Thoracic aorta (tissue), 2 donors: ENCODE measurements around the gene THUMPD2. TPM values are rescaled to one million over a fixed set of nuclear protein-coding genes. Genes with fewer than 3 reads are reported as not detected.

Source experiments
- ATAC-seq: fragments of 150-250 bp; one replicate; pipeline ENCODE4 v1.8.0; 2017; ENCODE audit warnings: low read depth; ENCODE audit not compliant: insufficient number of reproducible peaks, low FRiP score
- DNase-seq: peaks from one replicate; pipeline ENCODE4 v3.0.0-alpha.2; 2020; ENCODE audit warnings: low spot score
- H3K27ac ChIP-seq, 2 donors: fragments of 200-600 bp; sonication (generic); 1 replicate in 1 of 2; 2 replicates in 1 of 2; pipeline ENCODE4 v1.5.1; 2016; ENCODE audit warnings: mild to moderate bottlenecking in 2 of 2, moderate library complexity in 2 of 2
- H3K27me3 ChIP-seq: fragments of 200-600 bp; sonication (generic); replicated peaks from 2 replicates; pipeline ENCODE4 v1.6.0; 2016; ENCODE audit warnings: mild to moderate bottlenecking; ENCODE audit not compliant: insufficient read depth
- H3K36me3 ChIP-seq: fragments of 200-600 bp; sonication (generic); one replicate; pipeline ENCODE4 v1.5.1; 2016
- H3K4me1 ChIP-seq, 2 donors: fragments of 200-600 bp; sonication (generic); 1 replicate in 1 of 2; 2 replicates in 1 of 2; pipeline versions ENCODE4 v1.5.1 to v1.6.0; 2016; ENCODE audit warnings: low read depth in 2 of 2, mild to moderate bottlenecking in 1 of 2; ENCODE audit not compliant: control insufficient read depth in 1 of 2
- H3K4me3 ChIP-seq: fragments of 200-600 bp; sonication (generic); 2 replicates; pipeline ENCODE4 v1.5.1; 2016; ENCODE audit warnings: mild to moderate bottlenecking
- H3K9me3 ChIP-seq: fragments of 200-600 bp; sonication (generic); 2 replicates; pipeline ENCODE4 v1.5.1; 2016
- total RNA-seq, 2 donors: library from RNA; depleted of rRNA; stranded (reverse); fragments of >200 nt; gene quantifications; one replicate each; pipeline versions ENCODE4 v1.1.0 to v1.2.3, GENCODE V29; 2016
- TF ChIP-seq, protein P1 (sequence below): fragments of 200-600 bp; sonication (generic); IDR thresholded peaks from one replicate; pipeline ENCODE4 v1.5.1; 2019; ENCODE audit warnings: antibody characterized with exemption

THUMPD2 gene
- total RNA-seq, 2 donors from 2014 or later: 29.1 to 32.0 TPM

DNA sequence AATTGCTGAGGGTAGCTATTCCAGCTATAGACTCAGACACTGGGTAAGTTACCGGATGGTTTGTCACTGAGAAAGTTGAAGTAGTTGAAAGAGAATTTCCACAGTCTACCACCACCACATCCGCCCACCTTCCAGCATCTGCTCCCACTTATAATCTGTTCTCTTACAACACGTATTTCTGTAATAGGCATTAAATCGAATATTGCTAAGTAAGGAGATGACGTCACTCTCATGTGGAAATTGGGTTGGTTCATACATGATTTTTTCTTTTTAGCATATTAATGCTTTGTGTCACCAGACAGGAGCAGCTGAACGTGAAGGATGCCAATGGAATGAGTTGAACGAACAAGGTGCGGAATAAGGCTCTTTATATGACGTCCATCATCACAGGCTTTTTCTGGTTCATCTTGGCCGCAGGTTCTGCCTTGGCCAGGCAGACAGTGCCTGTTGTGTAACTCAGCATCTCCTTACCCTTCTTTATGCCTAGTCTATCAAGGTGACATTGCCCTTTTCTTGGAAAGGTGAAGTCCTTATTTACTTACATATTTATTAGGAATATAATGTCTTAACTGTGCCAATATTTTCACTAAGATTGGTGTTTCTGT lies 45.9 kb downstream of the THUMPD2 start:
- TF ChIP-seq, protein P1, sequence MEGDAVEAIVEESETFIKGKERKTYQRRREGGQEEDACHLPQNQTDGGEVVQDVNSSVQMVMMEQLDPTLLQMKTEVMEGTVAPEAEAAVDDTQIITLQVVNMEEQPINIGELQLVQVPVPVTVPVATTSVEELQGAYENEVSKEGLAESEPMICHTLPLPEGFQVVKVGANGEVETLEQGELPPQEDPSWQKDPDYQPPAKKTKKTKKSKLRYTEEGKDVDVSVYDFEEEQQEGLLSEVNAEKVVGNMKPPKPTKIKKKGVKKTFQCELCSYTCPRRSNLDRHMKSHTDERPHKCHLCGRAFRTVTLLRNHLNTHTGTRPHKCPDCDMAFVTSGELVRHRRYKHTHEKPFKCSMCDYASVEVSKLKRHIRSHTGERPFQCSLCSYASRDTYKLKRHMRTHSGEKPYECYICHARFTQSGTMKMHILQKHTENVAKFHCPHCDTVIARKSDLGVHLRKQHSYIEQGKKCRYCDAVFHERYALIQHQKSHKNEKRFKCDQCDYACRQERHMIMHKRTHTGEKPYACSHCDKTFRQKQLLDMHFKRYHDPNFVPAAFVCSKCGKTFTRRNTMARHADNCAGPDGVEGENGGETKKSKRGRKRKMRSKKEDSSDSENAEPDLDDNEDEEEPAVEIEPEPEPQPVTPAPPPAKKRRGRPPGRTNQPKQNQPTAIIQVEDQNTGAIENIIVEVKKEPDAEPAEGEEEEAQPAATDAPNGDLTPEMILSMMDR: no peak
- ATAC-seq (no peak), DNase-seq (no peak)
- Histone ChIP-seq H3K36me3 (no peaks in the 10 kb centered on the region), H3K27ac (no peak overlapping the region), H3K9me3 (no peaks in the 10 kb centered on the region), H3K4me3 (no peak overlapping the region), H3K27me3 (no peaks in the 10 kb centered on the region), H3K4me1 (peaks cover 10 to 63% of the 10 kb centered on the region in 2 donors)

DNA sequence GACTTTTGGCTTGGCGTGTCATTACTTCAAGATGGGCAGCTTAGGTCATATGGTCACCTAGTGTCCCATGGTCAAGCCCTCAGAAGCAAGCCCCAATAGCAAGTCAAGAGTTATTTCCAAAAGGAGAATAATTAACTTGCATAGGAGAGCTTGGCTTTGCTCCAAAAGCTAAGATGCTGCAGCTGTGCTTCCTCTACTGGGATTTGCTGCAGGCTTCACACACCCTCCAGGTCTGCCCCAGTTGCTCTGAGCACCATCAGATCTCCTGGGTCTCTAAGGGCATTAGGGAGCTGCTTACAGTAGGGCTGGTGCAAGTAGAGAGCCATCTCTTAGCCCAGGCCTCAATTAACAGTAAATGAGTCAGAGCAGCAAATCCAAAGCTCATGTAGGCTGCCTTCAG lies 46.6 kb downstream of the THUMPD2 start:
- TF ChIP-seq, protein P1: no peak
- Histone ChIP-seq H3K27ac (no peak overlapping the region), H3K9me3 (no peaks in the 10 kb centered on the region), H3K4me3 (no peak overlapping the region), H3K4me1 (peaks cover 10 to 56% of the 10 kb centered on the region in 2 donors), H3K36me3 (no peaks in the 10 kb centered on the region), H3K27me3 (no peaks in the 10 kb centered on the region)
- ATAC-seq (no peak), DNase-seq (no peak)

DNA sequence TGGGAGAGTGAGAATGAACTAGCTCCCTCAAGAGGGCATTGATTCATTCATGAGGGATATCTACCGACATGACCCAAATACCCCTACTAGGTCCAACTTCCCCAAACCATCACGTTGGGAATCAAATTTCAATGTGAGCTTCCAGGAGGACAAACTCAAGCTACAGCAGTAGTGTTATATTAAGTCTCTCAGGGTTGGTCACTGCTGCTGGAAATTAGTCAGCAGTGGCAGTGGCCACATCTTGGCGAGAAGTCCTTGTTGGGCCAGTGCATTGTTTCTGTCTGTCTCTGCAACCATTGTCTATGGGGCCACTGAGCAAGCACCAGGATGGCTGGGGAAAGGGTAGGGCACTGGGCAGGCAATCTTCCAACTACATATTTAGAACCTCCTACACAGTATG lies 47.5 kb downstream of the THUMPD2 start:
- Histone ChIP-seq H3K27ac (no peak overlapping the region), H3K27me3 (no peaks in the 10 kb centered on the region), H3K36me3 (no peaks in the 10 kb centered on the region), H3K4me3 (no peak overlapping the region), H3K4me1 (peaks cover 10 to 52% of the 10 kb centered on the region in 2 donors), H3K9me3 (no peaks in the 10 kb centered on the region)
- ATAC-seq: no peak
- TF ChIP-seq, protein P1: no peak
- DNase-seq: no peak

DNA sequence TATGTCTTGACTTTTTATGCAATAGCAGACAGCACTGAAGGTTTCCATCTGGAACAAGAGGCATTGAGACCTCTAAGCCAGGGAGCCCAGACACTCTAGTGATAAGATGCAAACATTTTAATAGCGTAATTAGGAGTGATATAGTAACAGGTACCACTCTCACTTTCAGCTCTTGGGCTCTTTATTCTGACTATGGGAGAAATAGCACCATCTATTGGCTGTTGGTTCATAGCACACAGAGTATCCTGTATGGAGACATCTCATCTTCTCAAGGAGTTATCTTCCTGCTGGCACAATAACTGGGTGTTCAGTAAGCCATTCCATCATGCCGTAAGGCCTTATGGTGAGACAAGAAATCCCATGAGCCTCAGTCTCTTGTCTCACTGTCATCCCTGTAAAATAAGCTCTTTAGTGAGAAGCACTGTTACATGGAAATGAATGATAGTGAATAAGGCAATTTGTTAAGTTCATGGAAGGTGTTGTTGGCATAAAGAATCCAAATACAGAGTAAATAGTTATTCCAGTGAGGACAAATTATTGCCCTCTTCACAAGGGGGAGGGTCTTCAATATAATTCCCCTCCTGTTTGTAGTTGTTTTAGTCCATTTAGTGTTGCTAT lies 48.3 kb downstream of the THUMPD2 start:
- no peak overlapping the region for H3K27ac ChIP-seq
- H3K9me3 ChIP-seq: no peaks in the 10 kb centered on the region
- H3K4me1 ChIP-seq: peaks cover 10 to 47% of the 10 kb centered on the region in 2 donors
- DNase-seq (no peak), ATAC-seq (no peak)
- no peak overlapping the region for H3K4me3 ChIP-seq
- TF ChIP-seq, protein P1: no peak
- no peaks in the 10 kb centered on the region for H3K27me3 ChIP-seq
- H3K36me3 ChIP-seq: no peaks in the 10 kb centered on the region

DNA sequence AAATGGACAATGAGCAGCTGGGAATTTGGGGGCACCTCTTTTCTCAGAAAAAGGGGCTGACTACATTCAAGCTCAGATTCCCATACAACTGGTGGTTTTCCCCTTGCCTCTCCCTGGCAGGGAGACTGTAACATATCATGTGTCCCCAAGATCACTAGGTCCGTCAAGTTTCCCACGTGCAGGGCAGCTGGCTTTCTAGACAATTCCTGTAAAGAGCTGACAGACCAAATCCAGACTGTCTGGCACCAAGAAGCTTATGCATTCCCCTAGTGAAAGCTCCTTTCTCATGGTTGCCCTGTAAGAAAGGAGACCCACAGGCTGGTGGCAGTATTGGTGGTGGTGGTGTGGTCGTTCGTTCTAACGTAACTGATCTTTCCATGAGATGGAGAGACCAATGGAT lies 48.8 kb downstream of the THUMPD2 start:
- ATAC-seq: no peak
- no peak for DNase-seq
- Histone ChIP-seq H3K4me1 (peaks cover 10 to 47% of the 10 kb centered on the region in 2 donors), H3K27me3 (no peaks in the 10 kb centered on the region), H3K27ac (no peak overlapping the region), H3K36me3 (no peaks in the 10 kb centered on the region), H3K4me3 (no peak overlapping the region), H3K9me3 (no peaks in the 10 kb centered on the region)
- TF ChIP-seq, protein P1: no peak
